HG03060 (cell line): ENCODE measurements around the gene LVRN.

Experiments used
- ATAC-seq: cut with Tn5 transposase; IDR thresholded peaks from one replicate; pipeline ENCODE4 v1.9.1; 2021; ENCODE audit warnings: low read depth, moderate number of reproducible peaks; ENCODE audit not compliant: unreplicated experiment

LVRN gene

DNA sequence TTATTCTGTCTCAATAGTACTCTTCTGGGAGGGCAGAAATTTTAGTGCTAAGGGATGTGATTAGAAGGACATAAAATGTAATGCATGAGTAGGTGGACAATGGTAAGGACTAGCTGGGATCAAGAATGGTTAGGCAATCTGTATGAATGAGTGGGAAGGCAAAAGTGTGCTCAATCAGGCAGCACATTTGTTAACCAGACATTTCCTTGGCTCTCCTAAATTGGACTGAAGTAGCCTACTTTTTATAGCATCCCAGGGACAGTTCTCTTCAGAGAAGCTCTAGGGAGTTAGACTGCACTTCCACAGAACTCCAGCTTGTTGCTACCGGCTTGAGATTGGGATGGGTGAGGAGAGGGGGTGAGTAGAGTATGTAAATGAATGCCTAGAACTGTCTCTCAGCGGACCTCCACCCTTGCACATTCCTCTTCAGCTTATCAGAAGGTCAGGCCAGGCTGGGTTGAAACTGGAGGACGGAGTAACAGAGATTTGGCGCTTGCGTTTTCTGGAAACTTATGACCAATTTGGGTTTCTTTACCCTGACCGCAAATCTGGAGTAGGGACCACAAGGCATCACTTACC, 51.0 kb downstream of the LVRN start:
- ATAC-seq, result no peak

- ATAC-seq, result no peak
Observed at GRCh38 chr5:116013936-116014335, 51.7 kb downstream of the LVRN start.

DNA sequence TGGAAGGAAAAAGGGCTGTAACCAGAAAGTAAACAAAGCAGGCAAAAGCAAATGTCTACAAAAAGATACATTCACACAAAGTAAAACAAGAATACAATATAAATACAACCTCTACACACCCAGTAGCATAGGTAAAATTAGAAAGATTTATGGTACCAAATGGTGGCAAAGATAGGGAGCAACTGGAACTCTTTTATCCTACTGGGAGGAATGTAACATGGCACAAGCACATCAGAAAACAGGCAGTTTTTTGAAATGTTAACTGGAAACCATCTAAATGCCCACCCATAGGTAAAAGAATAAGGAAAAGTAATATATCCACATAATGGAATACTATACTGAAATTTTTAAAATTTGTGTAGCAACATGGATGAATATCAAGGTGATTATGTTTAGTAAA, 61.3 kb downstream of the LVRN start:
- no peak for ATAC-seq

DNA sequence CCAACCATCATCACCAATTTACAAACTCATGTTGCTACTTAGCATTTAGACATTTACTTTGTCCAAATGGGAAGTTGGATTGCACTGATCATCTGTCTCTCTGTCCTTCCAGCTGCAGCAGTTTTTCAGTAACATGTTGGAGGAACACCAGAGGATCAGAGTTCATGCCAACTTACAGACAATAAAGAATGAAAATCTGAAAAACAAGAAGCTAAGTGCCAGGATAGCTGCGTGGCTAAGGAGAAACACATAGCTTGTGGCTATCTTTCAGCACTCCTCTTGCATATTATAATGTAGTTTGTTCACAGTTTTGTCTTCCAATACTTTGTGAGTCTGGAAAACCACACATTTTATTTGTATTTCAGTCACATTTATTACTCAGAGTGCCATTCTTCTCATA, 63.6 kb downstream of the LVRN start:
- ATAC-seq, result no peak

DNA sequence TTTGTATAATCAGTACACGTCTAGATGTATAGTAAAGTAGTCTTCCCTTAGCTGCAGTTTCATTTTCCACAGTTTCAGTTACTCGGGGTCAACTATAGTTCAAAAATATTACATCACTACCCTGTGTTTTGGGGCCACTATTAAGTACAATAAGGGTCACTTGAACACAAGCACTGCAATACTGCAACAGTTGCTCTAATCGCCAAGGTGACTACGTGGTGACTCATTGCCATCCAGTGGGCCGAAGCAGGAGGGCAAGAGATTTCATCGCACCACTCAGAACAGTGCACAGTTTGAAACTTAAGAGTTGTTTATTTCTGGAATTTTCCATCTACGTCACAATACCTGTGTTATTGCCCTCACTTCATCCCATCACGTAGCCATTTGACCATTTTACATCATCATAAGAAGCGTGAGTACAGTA, 69.8 kb downstream of the LVRN start, which contains the start of gene ARL14EPL:
Gene ARL14EPL (plus strand): TSS at position 379 of the 424 bp plus-strand sequence. CDS start 18,994 bp downstream, outside the sequence.
- peak; percentile 69 for ATAC-seq

DNA sequence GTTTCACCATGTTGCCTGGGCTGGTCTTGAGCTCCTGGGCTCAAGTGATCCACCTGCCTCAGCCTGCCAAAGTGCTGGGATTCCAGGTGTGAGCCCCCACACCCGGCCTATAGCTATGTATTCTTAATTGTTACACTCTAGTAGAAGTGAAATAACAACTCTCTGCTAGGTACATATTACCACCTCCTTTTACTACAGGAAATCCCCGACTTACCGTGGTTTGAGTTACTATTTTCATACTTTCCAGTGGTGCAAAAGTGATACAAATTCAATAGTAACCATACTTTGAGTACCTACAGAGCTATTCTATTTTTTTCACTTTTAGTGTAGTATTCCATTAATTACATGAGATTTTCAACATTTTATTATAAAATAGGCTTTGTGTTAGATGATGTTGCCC, 70.7 kb downstream of the LVRN start:
- ATAC-seq, result no peak

DNA sequence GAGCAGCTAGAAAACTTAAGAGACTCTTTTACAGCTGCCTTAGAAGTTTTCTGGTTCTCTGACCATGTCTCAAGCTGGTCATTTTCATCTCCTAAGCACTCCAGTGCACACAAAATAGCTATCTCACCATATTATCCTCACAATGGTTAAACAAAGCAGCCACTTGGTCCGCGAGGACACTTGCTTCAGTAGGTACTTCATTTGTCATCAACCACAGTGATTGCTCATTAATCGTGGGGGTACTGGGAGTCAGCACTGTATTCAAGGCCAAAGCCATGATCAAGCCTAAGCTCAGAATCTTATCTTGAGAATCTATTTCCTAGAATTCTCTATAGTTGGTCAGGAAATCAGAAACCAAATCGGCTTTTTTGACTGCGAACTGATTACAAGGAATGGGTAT, 72.8 kb downstream of the LVRN start:
- no peak for ATAC-seq

DNA sequence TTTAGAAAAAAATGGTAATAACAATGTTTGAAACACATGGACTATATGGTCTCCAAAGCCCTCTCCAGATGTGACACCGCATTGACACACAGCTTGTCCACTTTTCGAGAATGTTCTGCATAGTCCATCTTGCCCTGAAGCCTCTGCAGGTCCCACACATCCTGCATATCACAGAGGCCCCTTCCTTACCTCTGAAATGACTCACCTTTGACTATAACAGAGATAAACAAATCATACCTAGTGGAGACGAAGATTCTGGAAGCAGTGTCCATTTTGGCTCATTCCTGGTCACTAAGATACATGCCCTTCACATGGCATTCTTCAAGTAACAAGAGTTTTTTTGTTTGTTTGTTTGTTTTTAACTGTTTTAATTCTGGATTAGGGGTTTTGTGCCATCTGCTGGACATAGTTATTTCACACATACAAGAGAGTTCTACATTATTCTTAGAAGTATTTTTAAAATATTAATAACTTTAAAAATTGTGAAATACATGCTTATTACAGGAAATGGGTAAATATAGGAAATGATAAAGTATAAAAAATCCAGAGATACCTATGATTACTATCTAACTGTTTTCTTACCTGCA, 75.1 kb downstream of the LVRN start:
- no peak for ATAC-seq

- ATAC-seq, result peak; percentile 74
Observed at GRCh38 chr5:116038817-116039216, 76.5 kb downstream of the LVRN start.

- ATAC-seq, result no peak
Observed at GRCh38 chr5:116042375-116042774, 80.1 kb downstream of the LVRN start.

DNA sequence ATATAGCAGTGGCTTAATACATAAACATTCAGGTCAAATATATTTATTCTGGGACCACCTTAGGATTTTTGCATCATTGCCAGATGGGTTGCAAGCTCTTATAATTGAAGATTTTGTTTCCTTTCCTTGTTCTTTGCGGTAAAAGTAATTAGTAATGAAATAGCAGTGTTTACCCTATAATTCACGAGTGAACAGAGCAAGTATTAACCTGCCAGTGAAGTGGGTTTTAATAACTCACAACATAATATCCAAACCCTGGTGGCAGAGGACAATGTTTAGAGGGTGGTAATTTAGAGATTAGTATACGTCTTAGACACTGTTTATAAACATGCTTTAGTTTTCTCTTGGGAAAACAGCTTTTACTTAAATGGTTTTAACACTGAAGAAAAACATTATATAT, 81.8 kb downstream of the LVRN start:
- no peak for ATAC-seq

- no peak for ATAC-seq
Observed at GRCh38 chr5:116045821-116046220, 83.5 kb downstream of the LVRN start.

GRCh38 chr5:116046261-116046660, 84.0 kb downstream of the LVRN start:
- no peak for ATAC-seq

- no peak for ATAC-seq
Observed at GRCh38 chr5:116046823-116047222, 84.5 kb downstream of the LVRN start.

GRCh38 chr5:116058346-116058936, 96.2 kb downstream of the LVRN start:
- ATAC-seq, result no peak

- no peak for ATAC-seq
Observed at GRCh38 chr5:116062352-116062751, 100.1 kb downstream of the LVRN start.

GRCh38 chr5:116063950-116064349, 101.7 kb downstream of the LVRN start:
- ATAC-seq, result no peak

GRCh38 chr5:116068028-116068632, 105.9 kb downstream of the LVRN start:
- ATAC-seq, result peak; percentile 43

GRCh38 chr5:116071211-116071610, 108.9 kb downstream of the LVRN start:
- ATAC-seq, result no peak

DNA sequence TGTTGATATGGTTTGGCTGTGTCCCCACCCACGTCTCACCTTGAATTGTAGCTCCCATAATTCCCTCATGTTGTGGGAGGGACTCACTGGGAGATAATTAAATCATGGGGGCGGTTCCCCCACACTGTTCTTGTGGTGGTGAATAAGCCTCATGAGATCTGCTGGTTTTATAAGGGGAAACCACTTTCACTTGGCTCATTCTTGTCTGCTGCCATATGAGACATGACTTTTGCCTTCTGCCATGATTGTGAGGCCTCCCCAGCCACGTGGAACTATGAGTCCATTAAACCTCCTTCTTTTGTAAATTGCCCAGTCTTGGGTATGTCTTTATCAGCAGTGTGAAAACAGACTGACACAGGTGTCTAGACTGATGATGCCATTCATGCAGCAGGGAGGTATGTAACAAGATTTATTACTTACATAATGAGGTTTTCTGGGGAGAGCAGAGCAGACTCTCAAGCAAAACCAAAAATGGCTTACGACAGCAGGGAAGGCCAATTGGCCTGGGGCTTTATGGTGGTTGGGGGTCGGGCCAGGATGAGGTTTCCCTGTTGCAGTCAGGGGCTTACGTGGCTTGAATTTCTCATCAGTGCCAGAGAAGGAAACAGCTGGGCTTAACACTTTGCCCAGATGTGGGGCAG, 113.0 kb downstream of the LVRN start:
- no peak for ATAC-seq

- ATAC-seq, result peak; percentile 97
Observed at GRCh38 chr5:116076496-116076895, 114.2 kb downstream of the LVRN start.
